Heart left ventricle (tissue), 16 donors: ENCODE measurements around the gene MAN2A1. TPM values are rescaled to one million over a fixed set of nuclear protein-coding genes. Genes with fewer than 3 reads are reported as not detected.

ENCODE experiments used
- ATAC-seq, 4 donors: fragments of 200-7000 bp; cut with Tn5 transposase; one replicate each; pipeline ENCODE4 v1.9.1; 2020 to 2022; ENCODE audit warnings: moderate library complexity in 4 of 4, mild to moderate bottlenecking in 3 of 4, moderate number of reproducible peaks in 1 of 4
- DNase-seq, 5 donors: peaks; one replicate each; pipeline ENCODE4 v3.0.0-alpha.2; 2020
- H3K27ac ChIP-seq, 12 donors: fragments of 200-600 bp; sonication (generic) in 4 of 12; one replicate each; pipeline versions ENCODE4 v1.5.0 to v1.8.0; 2016 to 2022; ENCODE audit warnings: mild to moderate bottlenecking in 2 of 12
- H3K27me3 ChIP-seq, 9 donors: fragments of 200-600 bp; sonication (generic) in 2 of 9; one replicate each; pipeline versions ENCODE4 v1.5.1 to v1.8.0; 2016 to 2022; ENCODE audit warnings: mild to moderate bottlenecking in 3 of 9
- H3K36me3 ChIP-seq, 9 donors: fragments of 200-600 bp; sonication (generic) in 2 of 9; one replicate each; pipeline versions ENCODE4 v1.5.0 to v1.8.0; 2018 to 2022; ENCODE audit warnings: mild to moderate bottlenecking in 2 of 9
- H3K4me1 ChIP-seq, 12 donors: fragments of 200-600 bp; sonication (generic) in 4 of 12; one replicate each; pipeline versions ENCODE4 v1.5.0 to v1.8.0; 2016 to 2022; ENCODE audit warnings: mild to moderate bottlenecking in 3 of 12
- H3K4me3 ChIP-seq, 12 donors: fragments of 200-600 bp; sonication (generic) in 4 of 12; one replicate each; pipeline versions ENCODE4 v1.5.0 to v1.8.0; 2017 to 2022; ENCODE audit warnings: mild to moderate bottlenecking in 9 of 12, moderate library complexity in 4 of 12
- H3K9me3 ChIP-seq, 12 donors: fragments of 200-600 bp; sonication (generic) in 4 of 12; one replicate each; pipeline versions ENCODE4 v1.5.0 to v1.8.0; 2016 to 2022; ENCODE audit warnings: mild to moderate bottlenecking in 1 of 12
- POLR2A ChIP-seq, 2 donors: fragments of 450-650 bp; IDR thresholded peaks; one replicate each; pipeline ENCODE4 v1.6.1; 2017; ENCODE audit warnings: antibody characterized with exemption in 2 of 2, mild to moderate bottlenecking in 2 of 2, moderate library complexity in 2 of 2
- WGBS, 4 donors: extraction: QIAGEN DNeasy Blood & Tissue Kit in 2 of 4; methylation state at CpG; one replicate each; pipeline versions ENCODE4 v1.1.5 to v1.1.7; 2013 to 2018; 5-methylcytosine and 5-hydroxymethylcytosine counted together
- intact Hi-C, 10 donors: fragments of 100-400 bp; cut with DNase I; formaldehyde crosslinking; loops; one replicate each; pipeline versions ENCODE4 v1.11.1 to v1.14.2; 2022
- polyA plus RNA-seq, 2 donors: library from polyadenylated mRNA; stranded (reverse); fragments of 200-250 nt; gene quantifications; one replicate each; pipeline ENCODE4 v1.2.3, GENCODE V29; 2013
- total RNA-seq, 9 donors: library from RNA; depleted of rRNA in 2 of 9; stranded (reverse); fragments of >200 nt in 2 of 9; fragmentation: NEBNext Ultra II Directional in 3 of 9; extraction: Animal tissue kit (Norgen Biotek cat#: 25700) in 3 of 9; gene quantifications; one replicate each; pipeline versions ENCODE4 v1.1.0 to v1.2.4, GENCODE V29; 2016 to 2023
- TF ChIP-seq, protein P1 (sequence below), 12 donors: fragments of 200-600 bp; sonication (generic) in 4 of 12; IDR thresholded peaks; one replicate each; pipeline versions ENCODE4 v1.5.0 to v1.8.0; 2018 to 2022; ENCODE audit warnings: antibody characterized with exemption in 12 of 12, mild to moderate bottlenecking in 5 of 12
- donor health status: ischemic (EF 13 %, LVEDD 7.1; RV severe dilation, severe dysfunction).
- donor health status: healthy with polysubstance abuse.
- donor health status: DM: no; HTN: yes; CAD: no.
- donor health status: DM: no; HTN: no; CAD: no.
- donor health status: ischemic (EF 25% LVEDD 6.9; RV normal size, moderate dysfunction).
- donor health status: ischemic (EF 25% LVEDD 5.7; RV mildly dilated, moderate dysfunction).
- donor health status: healthy.
- donor health status: DM: yes; HTN: yes; CAD: no.
- donor health status: ischemic (EF 35%, LVEDD 5.7; RV mildly dilated, moderate dysfunction).
- donor health status: nonischemic (EF 11% LVEDD 7.7; RV severe dilation, severe dysfunction).
- donor health status: DM: yes; HTN: yes; CAD: no.
- donor health status: PGD.
- donor health status: ischemic (EF 29% LVEDD 5.4; RV normal size, mild dysfunction).
- donor health status: nonischemic (EF 23%, LVEDD 6.1; RV moderate dilation, normal function).

The MAN2A1 gene
- total and polyA plus RNA-seq, 11 donors: 2.0 to 22.9 (median 7.8) TPM

DNA sequence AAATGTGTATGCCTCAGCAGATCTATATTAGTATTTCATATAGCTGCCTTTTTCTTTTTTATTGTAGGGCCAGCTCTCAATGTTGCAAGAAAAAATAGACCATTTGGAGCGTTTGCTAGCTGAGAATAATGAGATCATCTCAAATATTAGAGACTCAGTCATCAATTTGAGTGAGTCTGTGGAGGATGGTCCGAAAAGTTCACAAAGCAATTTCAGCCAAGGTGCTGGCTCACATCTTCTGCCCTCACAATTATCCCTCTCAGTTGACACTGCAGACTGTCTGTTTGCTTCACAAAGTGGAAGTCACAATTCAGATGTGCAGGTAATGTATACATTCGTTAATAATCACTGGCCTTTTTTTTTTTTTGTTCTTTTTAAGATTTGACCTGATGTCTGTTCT is 23.7 kb downstream of the MAN2A1 start:
- ATAC-seq (no peak), DNase-seq (no peak)
- Histone ChIP-seq H3K4me3 (no peak overlapping the region), H3K27me3 (no peaks in the 10 kb centered on the region), H3K36me3 (peaks cover 0 to 25% (median 18%) of the 10 kb centered on the region in 9 donors), H3K9me3 (no peaks in the 10 kb centered on the region), H3K27ac (no peak overlapping the region), H3K4me1 (peaks cover 0 to 18% (median 0%) of the 10 kb centered on the region in 12 donors)
- intact Hi-C loops: no loop called here
- WGBS, 4 donors: 75 to 83% (median 81%) methylated on average over 3 of the region's 3 CpGs
- TF ChIP-seq, protein P1, sequence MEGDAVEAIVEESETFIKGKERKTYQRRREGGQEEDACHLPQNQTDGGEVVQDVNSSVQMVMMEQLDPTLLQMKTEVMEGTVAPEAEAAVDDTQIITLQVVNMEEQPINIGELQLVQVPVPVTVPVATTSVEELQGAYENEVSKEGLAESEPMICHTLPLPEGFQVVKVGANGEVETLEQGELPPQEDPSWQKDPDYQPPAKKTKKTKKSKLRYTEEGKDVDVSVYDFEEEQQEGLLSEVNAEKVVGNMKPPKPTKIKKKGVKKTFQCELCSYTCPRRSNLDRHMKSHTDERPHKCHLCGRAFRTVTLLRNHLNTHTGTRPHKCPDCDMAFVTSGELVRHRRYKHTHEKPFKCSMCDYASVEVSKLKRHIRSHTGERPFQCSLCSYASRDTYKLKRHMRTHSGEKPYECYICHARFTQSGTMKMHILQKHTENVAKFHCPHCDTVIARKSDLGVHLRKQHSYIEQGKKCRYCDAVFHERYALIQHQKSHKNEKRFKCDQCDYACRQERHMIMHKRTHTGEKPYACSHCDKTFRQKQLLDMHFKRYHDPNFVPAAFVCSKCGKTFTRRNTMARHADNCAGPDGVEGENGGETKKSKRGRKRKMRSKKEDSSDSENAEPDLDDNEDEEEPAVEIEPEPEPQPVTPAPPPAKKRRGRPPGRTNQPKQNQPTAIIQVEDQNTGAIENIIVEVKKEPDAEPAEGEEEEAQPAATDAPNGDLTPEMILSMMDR (IDR thresholded peaks at IDR 0.05): no peak
- no peak for TF ChIP-seq POLR2A (IDR thresholded peaks at IDR 0.05)

DNA sequence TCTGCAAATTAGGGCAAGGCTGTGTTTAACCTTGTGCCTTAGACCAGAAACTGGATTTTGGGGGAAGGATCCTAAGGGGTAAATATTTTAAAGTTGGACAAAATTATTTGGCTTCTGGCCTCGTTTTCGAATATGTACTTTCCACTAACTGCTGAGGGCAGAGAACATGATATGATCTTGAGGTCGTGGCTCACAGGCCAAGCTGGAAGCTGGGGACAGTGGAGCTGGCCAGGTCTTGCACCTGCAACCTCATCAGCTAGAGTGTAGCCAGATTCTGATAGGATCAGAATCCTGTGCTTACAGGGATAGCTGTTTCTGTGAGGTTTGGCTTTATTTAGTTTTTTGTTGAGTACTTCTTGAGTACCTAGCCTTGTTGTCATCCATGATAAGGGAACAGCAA is 24.9 kb downstream of the MAN2A1 start:
- Histone ChIP-seq H3K27ac (no peak overlapping the region), H3K9me3 (no peaks in the 10 kb centered on the region), H3K4me1 (peaks cover 0 to 18% (median 0%) of the 10 kb centered on the region in 12 donors), H3K27me3 (no peaks in the 10 kb centered on the region), H3K36me3 (peaks cover 0 to 26% (median 18%) of the 10 kb centered on the region in 9 donors), H3K4me3 (no peak overlapping the region)
- TF ChIP-seq, protein P1 (IDR thresholded peaks at IDR 0.05): no peak
- TF ChIP-seq POLR2A (IDR thresholded peaks at IDR 0.05): no peak
- WGBS, 4 donors: 29 to 52% (median 35%) methylated on average over 3 of the region's 3 CpGs
- ATAC-seq (no peak), DNase-seq (no peak)
- intact Hi-C loops: no loop called here

DNA sequence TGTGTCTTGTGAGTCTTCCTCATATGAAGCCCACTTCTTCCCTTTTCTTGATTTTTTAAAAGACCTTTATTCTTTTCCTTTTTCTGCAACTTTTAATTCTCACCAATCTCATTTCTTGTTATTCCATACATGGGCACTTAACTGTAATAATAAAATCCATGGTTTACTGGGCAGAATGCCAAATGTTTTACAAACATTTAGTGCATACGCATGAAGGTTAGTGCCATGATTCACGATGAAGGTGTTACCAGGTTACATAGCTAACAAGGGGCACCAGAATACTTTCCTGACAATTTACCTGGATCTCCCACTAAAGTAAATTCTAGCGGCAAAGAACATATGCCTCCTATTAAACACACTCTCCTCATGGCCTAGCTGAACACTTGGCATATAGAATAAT is 28.5 kb downstream of the MAN2A1 start:
- intact Hi-C loops: no loop called here
- ATAC-seq (no peak), DNase-seq (no peak)
- no peak overlapping the region for H3K27ac ChIP-seq
- H3K36me3 ChIP-seq: peaks cover 0 to 26% (median 18%) of the 10 kb centered on the region in 9 donors
- no peak for TF ChIP-seq POLR2A (IDR thresholded peaks at IDR 0.05)
- TF ChIP-seq, protein P1 (IDR thresholded peaks at IDR 0.05): no peak
- no peaks in the 10 kb centered on the region for H3K27me3 ChIP-seq
- no peak overlapping the region for H3K4me3 ChIP-seq
- H3K9me3 ChIP-seq: no peaks in the 10 kb centered on the region
- H3K4me1 ChIP-seq: peaks cover 0 to 6% (median 0%) of the 10 kb centered on the region in 12 donors
- WGBS, 4 donors: 94 to 97% (median 96%) methylated on average over 3 of the region's 3 CpGs

DNA sequence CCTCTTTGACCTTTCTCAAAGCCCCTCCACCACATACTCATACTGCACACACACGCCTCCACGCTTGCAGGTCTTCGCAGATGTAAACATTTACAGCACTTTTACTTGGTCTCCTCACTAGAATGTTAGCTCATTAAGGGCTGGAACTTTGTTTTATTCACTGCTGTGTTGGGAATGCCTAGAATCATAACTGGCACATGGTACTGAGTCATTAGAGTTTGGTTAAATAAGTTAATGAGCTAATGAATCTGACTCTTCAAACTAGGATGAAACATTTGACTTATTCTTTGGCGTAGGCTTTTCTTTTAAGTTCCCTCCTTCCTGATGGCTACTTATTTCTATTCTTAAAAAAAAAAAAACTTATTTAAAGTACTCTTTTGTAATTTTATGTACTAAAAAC is 28.9 kb downstream of the MAN2A1 start:
- DNase-seq (no peak), ATAC-seq (no peak)
- Histone ChIP-seq H3K36me3 (peaks cover 0 to 26% (median 18%) of the 10 kb centered on the region in 9 donors), H3K27me3 (no peaks in the 10 kb centered on the region), H3K9me3 (no peaks in the 10 kb centered on the region), H3K4me3 (no peak overlapping the region), H3K27ac (no peak overlapping the region), H3K4me1 (peaks cover 0 to 5% (median 0%) of the 10 kb centered on the region in 12 donors)
- WGBS, 4 donors: 97 to 98% (median 98%) methylated on average over 4 of the region's 4 CpGs
- intact Hi-C loops: no loop called here
- TF ChIP-seq, protein P1 (IDR thresholded peaks at IDR 0.05): no peak
- no peak for TF ChIP-seq POLR2A (IDR thresholded peaks at IDR 0.05)
